Large intestine (tissue), 12 donors: ENCODE measurements around the gene CFAP65. TPM values are rescaled to one million over a fixed set of nuclear protein-coding genes. Genes with fewer than 3 reads are reported as not detected.
A peak's percentile ranks its signal among the peaks of the same experiment; 100 is the strongest.

Source experiments
- DNase-seq, 2 donors: peaks; one replicate each; pipeline versions ENCODE4 v3.0.0 to v3.0.0-alpha.2; 2013
- H3K27ac ChIP-seq: one replicate; pipeline ENCODE4 v1.5.1; 2013; ENCODE audit warnings: low read length
- H3K27me3 ChIP-seq: 2 replicates; pipeline ENCODE4 v1.6.1; 2013; ENCODE audit warnings: low read length; ENCODE audit not compliant: control insufficient read depth, insufficient read depth
- H3K36me3 ChIP-seq: 2 replicates; pipeline ENCODE4 v1.6.1; 2013; ENCODE audit warnings: low read length; ENCODE audit not compliant: control insufficient read depth, insufficient read depth
- H3K4me1 ChIP-seq: one replicate; pipeline ENCODE4 v1.6.1; 2013; ENCODE audit warnings: low read length; ENCODE audit not compliant: control insufficient read depth, insufficient read depth
- H3K4me3 ChIP-seq: one replicate; pipeline ENCODE4 v1.5.1; 2013; ENCODE audit warnings: low read length
- H3K9me3 ChIP-seq: one replicate; pipeline ENCODE4 v1.6.1; 2013; ENCODE audit warnings: mild to moderate bottlenecking, low read depth, low read length, moderate library complexity; ENCODE audit not compliant: control insufficient read depth
- WGBS: methylation state at CpG from one replicate; pipeline ENCODE4 v1.1.5; 2013; ENCODE audit warnings: low lambda C conversion rate; ENCODE audit not compliant: insufficient coverage; 5-methylcytosine and 5-hydroxymethylcytosine counted together
- long read RNA-seq, 11 donors: transcript quantifications; one replicate each; lab custom pipeline, GENCODE V29; 2026
- polyA plus RNA-seq: library from polyadenylated mRNA; unstranded; fragments of 120-200 nt; gene quantifications from one replicate; pipeline ENCODE4 v1.2.1, GENCODE V29; 2013

The CFAP65 gene, protein sequence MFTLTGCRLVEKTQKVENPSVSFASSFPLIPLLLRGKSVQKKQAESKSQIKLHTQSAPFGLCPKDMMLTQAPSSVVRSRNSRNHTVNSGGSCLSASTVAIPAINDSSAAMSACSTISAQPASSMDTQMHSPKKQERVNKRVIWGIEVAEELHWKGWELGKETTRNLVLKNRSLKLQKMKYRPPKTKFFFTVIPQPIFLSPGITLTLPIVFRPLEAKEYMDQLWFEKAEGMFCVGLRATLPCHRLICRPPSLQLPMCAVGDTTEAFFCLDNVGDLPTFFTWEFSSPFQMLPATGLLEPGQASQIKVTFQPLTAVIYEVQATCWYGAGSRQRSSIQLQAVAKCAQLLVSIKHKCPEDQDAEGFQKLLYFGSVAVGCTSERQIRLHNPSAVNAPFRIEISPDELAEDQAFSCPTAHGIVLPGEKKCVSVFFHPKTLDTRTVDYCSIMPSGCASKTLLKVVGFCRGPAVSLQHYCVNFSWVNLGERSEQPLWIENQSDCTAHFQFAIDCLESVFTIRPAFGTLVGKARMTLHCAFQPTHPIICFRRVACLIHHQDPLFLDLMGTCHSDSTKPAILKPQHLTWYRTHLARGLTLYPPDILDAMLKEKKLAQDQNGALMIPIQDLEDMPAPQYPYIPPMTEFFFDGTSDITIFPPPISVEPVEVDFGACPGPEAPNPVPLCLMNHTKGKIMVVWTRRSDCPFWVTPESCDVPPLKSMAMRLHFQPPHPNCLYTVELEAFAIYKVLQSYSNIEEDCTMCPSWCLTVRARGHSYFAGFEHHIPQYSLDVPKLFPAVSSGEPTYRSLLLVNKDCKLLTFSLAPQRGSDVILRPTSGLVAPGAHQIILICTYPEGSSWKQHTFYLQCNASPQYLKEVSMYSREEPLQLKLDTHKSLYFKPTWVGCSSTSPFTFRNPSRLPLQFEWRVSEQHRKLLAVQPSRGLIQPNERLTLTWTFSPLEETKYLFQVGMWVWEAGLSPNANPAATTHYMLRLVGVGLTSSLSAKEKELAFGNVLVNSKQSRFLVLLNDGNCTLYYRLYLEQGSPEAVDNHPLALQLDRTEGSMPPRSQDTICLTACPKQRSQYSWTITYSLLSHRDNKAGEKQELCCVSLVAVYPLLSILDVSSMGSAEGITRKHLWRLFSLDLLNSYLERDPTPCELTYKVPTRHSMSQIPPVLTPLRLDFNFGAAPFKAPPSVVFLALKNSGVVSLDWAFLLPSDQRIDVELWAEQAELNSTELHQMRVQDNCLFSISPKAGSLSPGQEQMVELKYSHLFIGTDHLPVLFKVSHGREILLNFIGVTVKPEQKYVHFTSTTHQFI (N-terminal part only)
- polyA plus RNA-seq: 3.4 TPM
- long read RNA-seq, donor 1: 0 reads
- long read RNA-seq, donor 2: 0 reads
- long read RNA-seq, donor 3: 0 reads
- long read RNA-seq, donor 4: 0 reads
- long read RNA-seq, donor 5: 0 reads
- long read RNA-seq, donor 6: 0 reads
- long read RNA-seq, donor 7: 0 reads
- long read RNA-seq, donor 8, partial matches to known transcripts: 21 of 21 reads
- long read RNA-seq, donor 8, other reads (novel, unspliced or antisense): 0 of 21 reads
- long read RNA-seq, donor 9: 0 reads
- long read RNA-seq, donor 10: 0 reads
- long read RNA-seq, donor 11: 0 reads

DNA sequence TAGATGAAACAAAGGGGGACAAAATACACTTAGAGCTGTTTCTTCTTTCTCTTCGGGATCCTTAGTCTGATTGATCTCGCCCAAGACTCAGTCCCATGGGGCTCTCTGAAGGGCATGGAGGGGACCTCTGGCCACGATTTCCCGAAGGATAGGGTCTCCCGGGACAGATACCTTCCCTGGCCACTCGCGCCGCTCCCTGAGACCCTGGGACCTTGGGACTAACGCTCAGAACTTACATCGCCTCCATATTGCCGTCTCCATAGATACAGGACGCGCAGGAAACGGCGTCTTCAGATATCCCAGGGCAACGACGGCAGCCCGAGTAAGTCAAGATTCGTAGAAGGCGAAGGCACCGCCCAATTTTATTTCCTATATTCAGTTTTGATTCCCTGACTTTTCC is at the start of gene CFAP65:
TSS of gene CFAP65 (minus strand) at position 265 of the 400 bp plus-strand sequence. CDS start 2,468 bp downstream, outside the sequence.
- WGBS: no CpG with 5 or more reads among the region's 21 CpGs
- peak within 1 kb of the TSS; percentile 17 for H3K4me3 ChIP-seq
- H3K4me1 ChIP-seq: peaks cover 35% of the 10 kb centered on the region
- H3K27ac ChIP-seq: peak within 1 kb of the TSS; percentile 18
- peak; percentile 34 to 61 for DNase-seq
- peaks cover 6% of the 10 kb centered on the region for H3K27me3 ChIP-seq
- no peaks in the 10 kb centered on the region for H3K36me3 ChIP-seq
- H3K9me3 ChIP-seq: no peaks in the 10 kb centered on the region

DNA sequence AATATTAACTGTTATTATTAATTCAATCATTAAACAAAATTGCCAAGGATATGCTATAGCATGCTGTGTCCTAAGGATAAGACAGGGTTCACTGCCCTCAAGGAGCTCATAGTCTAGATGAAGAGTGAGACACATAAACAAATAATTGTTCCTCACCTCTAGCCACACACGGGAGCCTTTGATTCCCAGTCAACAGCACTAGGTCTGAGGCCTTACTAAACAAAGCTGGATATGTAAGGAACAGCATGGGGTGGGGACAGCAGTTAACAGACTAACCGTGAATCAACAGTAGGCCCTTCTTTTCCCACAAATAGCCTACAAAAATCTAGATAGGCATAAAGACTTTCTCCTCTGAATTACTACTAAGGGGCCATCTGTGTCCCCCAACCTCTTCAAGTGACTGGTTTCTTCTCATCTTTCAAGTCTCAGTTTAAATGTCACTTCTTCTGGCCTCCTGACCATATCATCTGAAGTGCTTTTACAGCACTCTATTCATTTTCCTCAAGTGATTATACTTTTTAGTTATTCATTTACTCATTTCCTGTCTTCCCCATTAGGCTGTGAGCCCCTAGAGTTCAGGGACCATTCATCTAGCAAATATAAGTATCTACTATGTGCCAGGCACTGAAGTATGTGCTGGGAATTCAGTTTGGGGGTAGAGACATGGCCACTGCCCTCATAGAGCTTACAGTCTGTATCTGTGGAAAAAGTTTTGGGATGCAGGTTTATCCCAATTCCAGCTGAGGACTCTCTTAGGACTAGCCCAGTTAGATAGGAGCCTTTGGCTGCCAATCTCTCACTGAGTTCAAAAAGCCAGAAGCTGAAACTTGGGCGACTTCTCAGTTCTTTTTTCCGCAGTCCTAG is 49.4 kb upstream of the CFAP65 start:
- peak in 1 of 2 donors; percentile 71 for DNase-seq
- Histone ChIP-seq H3K9me3 (no peaks in the 10 kb centered on the region), H3K4me1 (peaks cover 16% of the 10 kb centered on the region), H3K4me3 (no peak overlapping the region), H3K36me3 (peaks cover 5% of the 10 kb centered on the region), H3K27ac (peak overlapping the region; percentile 26), H3K27me3 (no peaks in the 10 kb centered on the region)
- WGBS: 100% methylated on average over 1 of the region's 4 CpGs

DNA sequence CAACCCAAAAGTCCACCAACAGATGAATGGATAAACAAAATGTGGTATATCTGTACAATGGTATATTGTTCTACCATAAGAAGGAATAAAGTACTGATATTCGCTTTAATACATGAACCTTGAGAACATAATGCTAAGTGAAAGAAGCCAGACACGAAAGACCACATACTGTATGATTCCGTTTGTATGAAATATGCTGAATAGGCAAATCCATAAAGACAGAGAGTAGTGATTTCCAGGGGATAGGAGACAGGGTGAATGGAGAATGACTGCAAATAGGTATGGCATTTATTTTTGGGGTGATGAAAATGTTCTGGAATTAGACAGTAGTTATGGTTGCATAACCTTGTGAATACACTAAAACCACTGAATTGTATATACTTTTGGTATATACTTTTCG is 48.0 kb upstream of the CFAP65 start:
- Histone ChIP-seq H3K27me3 (no peaks in the 10 kb centered on the region), H3K4me3 (no peak overlapping the region), H3K27ac (no peak overlapping the region), H3K9me3 (no peaks in the 10 kb centered on the region), H3K4me1 (peaks cover 17% of the 10 kb centered on the region), H3K36me3 (no peaks in the 10 kb centered on the region)
- no peak for DNase-seq
- WGBS: no CpG with 5 or more reads among the region's 4 CpGs

DNA sequence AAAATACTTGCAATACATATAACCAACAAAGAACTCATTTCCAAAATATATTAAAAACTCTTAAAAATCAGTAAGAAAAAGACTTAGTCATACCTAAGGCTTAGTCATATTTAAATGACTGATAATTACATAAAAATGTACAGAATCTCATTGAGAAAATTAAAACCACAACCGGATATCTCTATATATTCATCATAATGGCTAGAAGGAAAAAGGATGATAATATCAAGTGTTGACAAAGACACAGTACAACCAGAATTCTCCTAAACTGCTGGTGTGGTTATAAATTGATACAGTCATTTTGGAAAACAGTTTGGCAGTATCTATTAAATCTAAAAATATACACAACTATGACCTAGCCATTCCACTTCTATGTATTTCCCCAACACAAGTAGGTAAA is 46.5 kb upstream of the CFAP65 start:
- Histone ChIP-seq H3K36me3 (no peaks in the 10 kb centered on the region), H3K27ac (no peak overlapping the region), H3K27me3 (no peaks in the 10 kb centered on the region), H3K9me3 (no peaks in the 10 kb centered on the region), H3K4me3 (no peak overlapping the region), H3K4me1 (peaks cover 19% of the 10 kb centered on the region)
- 100% methylated on average over 1 of the region's 1 CpG for WGBS
- DNase-seq: no peak

DNA sequence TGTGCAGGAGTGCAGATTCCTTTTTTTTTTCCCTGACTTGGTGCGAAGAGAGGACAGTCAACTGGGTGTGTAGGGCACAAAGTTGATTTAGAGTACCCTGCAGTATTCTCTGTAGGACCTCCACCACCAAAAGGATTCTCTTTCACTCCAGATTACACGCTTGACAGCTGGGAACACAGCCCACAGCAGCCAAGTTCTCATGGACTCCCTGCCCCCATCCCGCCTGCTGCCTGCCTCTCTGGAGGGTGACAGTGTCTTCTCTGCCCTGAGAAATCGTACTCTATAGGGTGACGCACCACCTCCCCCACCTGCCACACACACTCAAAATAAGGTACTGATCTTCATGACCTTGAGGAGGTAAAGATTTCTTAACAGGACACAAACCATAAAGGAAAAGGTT is 46.0 kb upstream of the CFAP65 start:
- H3K36me3 ChIP-seq: no peaks in the 10 kb centered on the region
- H3K9me3 ChIP-seq: no peaks in the 10 kb centered on the region
- H3K4me3 ChIP-seq: no peak overlapping the region
- no peaks in the 10 kb centered on the region for H3K27me3 ChIP-seq
- H3K27ac ChIP-seq: no peak overlapping the region
- DNase-seq: no peak
- peaks cover 24% of the 10 kb centered on the region for H3K4me1 ChIP-seq
- 50% methylated on average over 1 of the region's 5 CpGs for WGBS

DNA sequence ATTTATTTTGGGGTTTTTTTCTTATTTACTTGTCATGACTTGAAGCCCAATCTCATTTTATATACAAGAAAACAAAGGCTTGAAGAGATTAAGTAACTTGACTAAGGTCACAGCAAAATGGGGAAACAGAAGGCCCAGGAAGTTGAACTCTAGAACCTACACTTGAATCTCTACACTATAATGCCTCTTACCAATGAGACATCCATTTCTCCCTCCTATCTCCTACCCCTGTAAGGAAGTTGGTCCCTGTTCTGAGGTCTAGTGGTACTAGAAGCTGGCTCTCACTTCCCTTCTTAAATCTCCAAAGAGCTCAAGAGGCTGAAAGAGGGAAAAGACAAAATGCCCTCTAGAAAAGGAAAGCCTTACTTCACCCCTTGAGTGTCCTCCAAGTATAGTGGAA is 44.9 kb upstream of the CFAP65 start:
- Histone ChIP-seq H3K27ac (no peak overlapping the region), H3K4me3 (no peak overlapping the region), H3K4me1 (peaks cover 35% of the 10 kb centered on the region), H3K36me3 (no peaks in the 10 kb centered on the region), H3K27me3 (no peaks in the 10 kb centered on the region), H3K9me3 (no peaks in the 10 kb centered on the region)
- DNase-seq: no peak

DNA sequence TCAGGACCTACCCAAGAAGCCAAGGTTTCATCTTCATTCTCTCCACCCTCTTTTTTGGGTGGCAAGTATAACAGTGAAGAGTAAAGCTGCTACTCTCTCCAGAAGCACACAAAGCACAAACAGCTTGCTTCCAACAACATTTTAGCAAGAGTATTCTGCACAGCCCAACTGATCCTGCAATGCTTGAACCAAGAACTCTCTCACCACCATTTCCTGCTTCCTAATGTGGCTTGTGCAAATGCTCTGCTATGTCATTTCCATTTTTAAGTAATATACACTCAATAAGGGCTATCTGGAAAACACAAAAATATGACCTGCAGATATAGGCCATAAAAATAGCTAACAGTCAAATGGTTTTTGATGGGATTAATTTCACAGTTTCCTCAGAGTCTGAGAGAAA is 43.5 kb upstream of the CFAP65 start:
- Histone ChIP-seq H3K4me1 (peaks cover 35% of the 10 kb centered on the region), H3K4me3 (no peak overlapping the region), H3K36me3 (no peaks in the 10 kb centered on the region), H3K27ac (no peak overlapping the region), H3K9me3 (no peaks in the 10 kb centered on the region), H3K27me3 (no peaks in the 10 kb centered on the region)
- no peak for DNase-seq

DNA sequence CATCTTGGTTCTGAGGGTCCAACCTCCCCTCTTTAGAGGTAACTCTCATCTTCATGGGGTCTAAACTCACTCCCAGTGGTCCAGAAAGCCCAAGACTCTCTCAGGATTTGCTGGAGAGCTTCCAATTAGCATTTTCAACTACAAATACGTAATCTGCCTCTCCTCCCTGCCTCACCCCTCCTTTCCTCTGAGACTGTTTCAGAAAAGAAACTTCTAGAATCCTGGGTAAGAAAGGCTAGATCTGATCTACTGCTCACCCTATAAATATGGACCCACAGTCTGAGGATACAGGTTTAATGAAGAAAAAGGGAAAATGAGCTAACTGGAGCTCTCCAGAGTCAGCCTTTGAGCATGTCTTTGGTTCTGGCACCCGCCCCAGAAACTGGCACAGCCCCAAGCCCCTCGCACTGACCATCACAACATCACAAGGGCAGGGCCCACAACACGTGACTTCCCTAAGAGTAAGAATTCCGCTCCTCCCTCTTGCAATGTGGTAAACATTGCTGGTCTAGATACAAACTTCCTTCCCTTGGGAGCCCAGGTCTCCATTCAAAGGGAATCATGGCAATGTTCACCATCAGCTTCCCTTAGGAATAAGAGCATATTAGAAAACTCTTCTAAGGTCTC is 41.1 kb upstream of the CFAP65 start:
- Histone ChIP-seq H3K4me1 (peaks cover 55% of the 10 kb centered on the region), H3K36me3 (peaks cover 6% of the 10 kb centered on the region), H3K27me3 (no peaks in the 10 kb centered on the region), H3K9me3 (no peaks in the 10 kb centered on the region), H3K4me3 (no peak overlapping the region), H3K27ac (peak overlapping the region; percentile 89)
- 20% methylated on average over 1 of the region's 5 CpGs for WGBS
- no peak for DNase-seq

DNA sequence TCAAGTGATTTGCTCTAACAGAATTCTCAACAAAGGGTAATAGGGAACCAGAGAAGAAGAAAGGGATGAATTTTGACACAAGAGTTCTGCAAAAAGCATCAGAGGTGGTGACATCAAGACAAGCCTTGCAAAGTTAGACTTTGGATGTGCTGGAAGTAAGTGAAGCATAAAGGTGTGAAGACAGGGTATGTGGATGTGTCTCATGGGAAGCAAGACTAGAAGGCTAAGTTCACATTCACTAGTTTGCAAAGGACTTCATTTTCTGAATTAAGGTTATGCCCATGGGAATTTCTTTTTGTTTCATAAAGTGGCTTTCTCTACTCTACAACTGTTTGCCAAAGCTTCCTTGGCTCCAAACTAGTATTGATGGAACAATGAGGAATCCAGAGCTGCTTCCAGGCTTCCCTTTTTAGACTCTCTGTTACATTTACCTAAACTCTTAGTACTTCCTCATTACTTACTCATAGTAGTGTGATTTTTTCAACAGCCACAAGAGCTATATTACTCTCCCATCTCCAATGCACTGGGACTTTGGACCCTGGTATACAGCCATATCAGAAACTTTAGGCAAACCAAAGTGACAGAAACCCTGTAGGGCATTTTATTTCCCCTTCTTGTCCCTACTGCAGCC is 40.5 kb upstream of the CFAP65 start:
- H3K9me3 ChIP-seq: no peaks in the 10 kb centered on the region
- H3K27ac ChIP-seq: peak overlapping the region; percentile 89
- DNase-seq: peak; percentile 74 to 92
- H3K4me1 ChIP-seq: peaks cover 55% of the 10 kb centered on the region
- no peak overlapping the region for H3K4me3 ChIP-seq
- H3K27me3 ChIP-seq: no peaks in the 10 kb centered on the region
- H3K36me3 ChIP-seq: peaks cover 12% of the 10 kb centered on the region
